Hematopoietic multipotent progenitor cell (in vitro differentiated cells): ENCODE measurements around the gene LRRC8E. TPM values are rescaled to one million over a fixed set of nuclear protein-coding genes. Genes with fewer than 3 reads are reported as not detected.
"Not testable (repeated sequence)": the region's sequence is repeated elsewhere in the genome, so short reads cannot be mapped to it uniquely, and the experiment has no call there.

Source experiments
- DNase-seq, 3 donors: peaks; one replicate each; pipeline ENCODE4 v3.0.0-alpha.2; 2011 to 2015; ENCODE audit warnings: low read depth in 2 of 3, low spot score in 2 of 3
- total RNA-seq: library from RNA; depleted of rRNA; stranded (reverse); fragments of >200 nt; gene quantifications from one replicate; pipeline ENCODE4 v1.2.3, GENCODE V29; 2012

LRRC8E gene
- total RNA-seq, 1 donor, result 0.27 TPM

GRCh38 chr19:7926727-7927604 lies 38.7 kb downstream of the LRRC8E start:
- DNase-seq, result no peak

- DNase-seq, result no peak
Observed at GRCh38 chr19:7927605-7928333, 39.5 kb downstream of the LRRC8E start.

DNA sequence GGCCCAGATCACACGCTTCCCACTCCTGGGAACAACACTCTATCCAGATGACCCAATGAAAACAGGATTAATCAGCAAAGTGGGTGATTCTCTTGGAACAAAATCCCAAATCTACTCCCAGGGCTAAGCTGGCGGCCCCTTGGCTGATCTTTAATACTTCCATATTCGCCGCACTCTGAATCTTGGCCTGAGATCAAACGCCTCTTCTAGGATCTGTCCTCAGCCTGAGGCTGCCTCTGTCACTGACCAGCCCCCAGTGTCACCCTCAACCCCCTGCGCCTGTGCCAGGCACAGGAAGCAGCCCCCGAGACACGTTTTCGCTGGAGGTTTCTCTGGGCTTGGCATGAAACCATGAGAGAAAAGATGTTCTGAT lies 40.0 kb downstream of the LRRC8E start:
- no peak for DNase-seq

- peak in 2 of 3 donors; percentile 92 to 95 for DNase-seq
Observed at GRCh38 chr19:7928741-7929701, 40.7 kb downstream of the LRRC8E start.

GRCh38 chr19:7930030-7930429 lies 41.7 kb downstream of the LRRC8E start:
- DNase-seq, result not testable (repeated sequence)

- no peak for DNase-seq
Observed at GRCh38 chr19:7930765-7931164, 42.5 kb downstream of the LRRC8E start.

GRCh38 chr19:7931221-7932061 lies 43.1 kb downstream of the LRRC8E start:
- DNase-seq, result no peak

DNA sequence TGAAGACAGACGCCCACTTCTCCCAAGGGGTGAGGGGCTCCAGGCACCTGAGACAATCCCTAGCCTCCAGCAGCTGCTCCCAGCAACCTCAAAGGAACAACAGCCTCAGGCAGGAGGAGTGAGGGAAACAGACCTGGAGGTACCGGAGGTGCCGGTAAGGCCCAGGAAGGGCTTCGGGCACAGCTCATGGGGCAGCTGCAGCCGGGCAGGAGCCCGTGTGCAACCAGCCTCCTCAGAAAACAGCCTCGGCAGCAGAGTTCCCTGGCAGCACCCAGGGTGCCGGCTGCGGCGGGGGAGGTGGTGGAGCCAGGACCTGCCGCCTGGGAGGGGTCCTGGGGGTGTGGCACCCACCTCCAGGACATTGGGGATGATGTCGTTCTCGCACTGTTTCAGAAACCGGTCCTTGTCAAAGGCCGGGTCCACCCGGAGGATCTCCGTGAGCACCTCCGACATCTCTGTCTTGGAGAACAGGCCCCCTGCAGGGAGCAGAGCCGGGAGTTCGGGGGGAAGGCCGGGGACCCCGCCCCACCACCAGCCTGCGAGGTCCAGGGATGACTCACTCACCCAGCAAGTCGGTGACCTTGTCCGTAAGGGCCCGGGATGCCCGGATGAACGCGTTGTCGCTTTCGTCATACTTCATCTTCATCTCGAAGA lies 44.1 kb downstream of the LRRC8E start:
- no peak for DNase-seq

GRCh38 chr19:7932930-7933300 lies 44.6 kb downstream of the LRRC8E start:
- DNase-seq, result no peak

GRCh38 chr19:7933411-7933810 lies 45.1 kb downstream of the LRRC8E start:
- no peak for DNase-seq

DNA sequence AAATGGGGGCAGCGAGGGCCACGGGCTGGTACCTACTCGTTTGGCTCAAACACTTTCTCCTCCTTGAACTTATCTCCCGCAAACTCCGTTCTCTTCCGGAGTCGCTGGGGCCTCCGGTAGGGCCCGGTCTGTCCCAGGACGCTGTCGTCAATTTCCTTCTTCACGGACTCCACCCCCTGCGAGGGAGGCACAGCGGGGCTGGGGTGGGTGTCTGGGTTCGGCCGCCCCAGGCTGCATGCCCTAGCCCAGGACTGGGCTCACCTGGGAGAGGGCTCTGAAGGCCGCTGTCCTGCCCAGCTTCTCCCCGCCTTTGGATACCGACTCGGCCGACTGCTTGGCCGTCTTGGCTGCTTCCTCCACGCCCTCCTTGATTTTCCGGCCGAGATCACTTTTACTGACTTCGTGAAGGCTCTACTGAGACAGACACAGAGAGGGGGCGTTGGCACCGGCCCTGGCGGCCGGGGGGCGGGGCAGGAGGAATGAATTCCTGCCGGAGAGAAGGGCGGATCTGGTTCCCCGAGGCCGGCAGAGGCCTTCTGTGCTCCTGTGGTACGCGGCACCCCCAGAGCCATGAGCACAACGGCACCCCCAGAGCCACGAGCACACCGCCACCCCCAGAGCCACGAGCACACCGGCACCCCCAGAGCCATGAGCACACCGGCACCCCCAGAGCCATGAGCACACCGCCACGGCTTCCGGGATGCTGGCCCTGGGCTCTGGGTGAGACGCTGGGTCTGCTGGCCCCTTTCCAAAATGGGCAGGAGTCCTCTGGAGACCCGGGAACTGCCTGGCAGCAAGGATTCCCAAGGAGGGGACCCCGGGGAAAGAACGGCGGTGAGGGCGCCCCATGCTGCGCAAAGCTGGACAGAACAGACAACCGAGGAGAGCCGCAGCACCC lies 45.8 kb downstream of the LRRC8E start:
- DNase-seq, result no peak

GRCh38 chr19:7934766-7935165 lies 46.5 kb downstream of the LRRC8E start:
- DNase-seq, result no peak

DNA sequence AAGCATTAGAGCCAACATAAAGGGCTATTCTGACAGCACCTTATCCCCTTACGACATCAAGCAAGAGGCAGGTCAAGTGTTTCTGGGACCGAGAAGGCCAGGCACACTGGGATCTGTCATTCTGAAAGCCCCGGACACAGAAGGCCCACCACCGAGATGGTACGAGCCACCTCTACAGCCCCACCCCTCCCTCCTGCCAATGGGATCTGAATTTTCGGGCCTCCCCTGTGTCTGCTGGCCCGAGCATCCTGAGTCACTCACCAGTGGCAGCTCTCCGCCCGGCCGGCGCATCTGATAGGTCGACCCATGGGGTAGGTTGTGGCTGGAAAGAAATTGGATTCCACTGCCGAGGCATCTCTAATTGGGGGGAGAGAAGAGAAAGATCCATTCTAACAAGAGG lies 52.5 kb downstream of the LRRC8E start:
- no peak for DNase-seq

- DNase-seq, result no peak
Observed at GRCh38 chr19:7941895-7942596, 53.7 kb downstream of the LRRC8E start.

- DNase-seq, result no peak
Observed at GRCh38 chr19:7942981-7943443, 54.7 kb downstream of the LRRC8E start.

GRCh38 chr19:7943444-7944176 lies 55.3 kb downstream of the LRRC8E start, which contains the start of gene TIMM44:
Gene TIMM44 (minus strand): TSS chr19:7943666. CDS start chr19:7943651, 15 bp downstream.
- peak; percentile 91 to 100 (median 99) for DNase-seq
